Endodermal cell (in vitro differentiated cells): ENCODE data around the gene CCDC88C. TPM values are rescaled to one million over a fixed set of nuclear protein-coding genes. Genes with fewer than 3 reads are reported as not detected.

ENCODE experiments used
- DNase-seq: peaks from one replicate; pipeline ENCODE4 v3.0.0-alpha.2; 2017
- H3K27ac ChIP-seq: 2 replicates; pipeline ENCODE4 v1.5.1; 2013; ENCODE audit warnings: mild to moderate bottlenecking, low read depth, low read length, moderate library complexity
- H3K27me3 ChIP-seq: 2 replicates; pipeline ENCODE4 v1.6.1; 2013; ENCODE audit warnings: mild to moderate bottlenecking, low read length, moderate library complexity; ENCODE audit not compliant: insufficient read depth, control insufficient read depth, poor library complexity, severe bottlenecking
- H3K36me3 ChIP-seq: 2 replicates; pipeline ENCODE4 v1.7.0; 2013; ENCODE audit warnings: mild to moderate bottlenecking, low read length, moderate library complexity; ENCODE audit not compliant: control insufficient read depth, insufficient read depth
- H3K4me1 ChIP-seq: one replicate; pipeline ENCODE4 v1.7.0; 2013; ENCODE audit warnings: low read length; ENCODE audit not compliant: control insufficient read depth, insufficient read depth
- H3K4me3 ChIP-seq: 2 replicates; pipeline ENCODE4 v1.5.1; 2013; ENCODE audit warnings: mild to moderate bottlenecking, low read length, moderate library complexity
- H3K9ac ChIP-seq: 2 replicates; pipeline ENCODE4 v1.6.1; 2013; ENCODE audit warnings: mild to moderate bottlenecking, low read length, moderate library complexity; ENCODE audit not compliant: poor library complexity, severe bottlenecking; ENCODE audit errors: extremely low read depth
- H3K9me3 ChIP-seq: 2 replicates; pipeline ENCODE4 v1.6.1; 2013; ENCODE audit warnings: mild to moderate bottlenecking, low read length, moderate library complexity; ENCODE audit not compliant: control insufficient read depth
- H3K27ac Mint-ChIP-seq: 2 replicates; pipeline ENCODE4 v1.8.0; 2020; ENCODE audit warnings: mixed read lengths
- H3K27me3 Mint-ChIP-seq: 2 replicates; pipeline ENCODE4 v1.8.0; 2021; ENCODE audit warnings: mild to moderate bottlenecking, mixed read lengths; ENCODE audit not compliant: insufficient read depth
- H3K36me3 Mint-ChIP-seq: 2 replicates; pipeline ENCODE4 v1.8.0; 2020; ENCODE audit warnings: low read depth, mixed read lengths
- H3K4me1 Mint-ChIP-seq: 2 replicates; pipeline ENCODE4 v1.8.0; 2020; ENCODE audit warnings: mixed read lengths
- H3K4me3 Mint-ChIP-seq: 2 replicates; pipeline ENCODE4 v1.8.0; 2020; ENCODE audit warnings: mild to moderate bottlenecking, moderate library complexity, mixed read lengths
- H3K9me3 Mint-ChIP-seq: 2 replicates; pipeline ENCODE4 v1.8.0; 2020; ENCODE audit warnings: mild to moderate bottlenecking, mixed read lengths
- WGBS, 2 experiments: methylation state at CpG; one replicate each; pipeline versions ENCODE4 v1.1.5 to v1.1.7; 2013; ENCODE audit warnings: missing lambda C conversion rate in 2 of 2, mixed read lengths in 1 of 2; ENCODE audit not compliant: insufficient coverage in 1 of 2, insufficient read length in 1 of 2; 5-methylcytosine and 5-hydroxymethylcytosine counted together
- total RNA-seq, 2 donors: library from RNA; stranded (reverse); fragmentation: NEBNext Ultra II Directional in 1 of 2; extraction: Animal tissue kit (Norgen Biotek cat#: 25700) in 1 of 2; gene quantifications; 2 replicates in 1 of 2; 3 replicates in 1 of 2; pipeline ENCODE4 v1.2.1, GENCODE V29; 2021
- TF ChIP-seq, protein P1 (sequence below): fragments of 200-600 bp; sonication (generic); conservative IDR thresholded peaks from 2 replicates; pipeline ENCODE4 v1.5.0; 2021; ENCODE audit warnings: antibody characterized with exemption, mild to moderate bottlenecking

The CCDC88C gene
- total RNA-seq, 2 donors from 2014 or later = 50.0 to 50.5 TPM

DNA sequence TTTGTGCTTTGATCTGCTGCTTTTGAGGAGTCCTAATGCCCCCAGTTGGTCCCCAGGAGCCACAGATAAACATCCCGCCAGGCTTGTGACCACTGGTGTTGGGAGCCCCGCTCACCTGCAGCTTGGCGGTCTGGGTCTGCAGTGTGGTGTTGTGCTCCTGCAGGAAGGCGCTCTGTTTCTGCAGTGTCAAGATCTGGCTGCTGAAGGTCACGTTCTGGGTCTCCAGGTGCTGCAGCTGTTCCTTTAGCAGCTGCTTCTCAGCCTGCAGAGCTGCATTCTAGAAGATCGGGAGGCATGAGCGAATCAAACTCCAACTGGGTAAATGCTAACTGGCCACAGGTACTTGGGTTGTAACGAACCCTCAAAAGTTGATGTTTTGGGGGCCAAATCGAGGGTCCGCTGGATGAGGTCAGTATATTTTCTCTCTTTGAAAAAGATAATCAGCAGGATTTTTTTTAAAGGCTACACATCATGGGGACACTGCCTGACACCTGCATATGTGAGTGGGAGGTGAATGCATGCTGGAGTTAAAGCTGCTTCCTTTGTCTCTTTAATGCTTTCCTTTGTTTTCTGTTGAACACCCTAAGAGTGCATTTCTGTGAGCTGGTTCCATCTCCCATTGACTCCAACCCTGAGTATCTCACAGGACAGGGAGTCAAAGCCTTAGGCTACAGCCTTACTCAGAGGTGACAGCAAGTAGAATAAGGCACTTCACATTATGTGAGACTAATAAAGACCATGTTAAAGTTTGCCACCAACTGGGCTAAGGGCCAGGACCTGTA lies 111.8 kb downstream of the CCDC88C start:
- WGBS, 2 experiments = 88% methylated on average over 10 of the region's 10 CpGs
- peak; percentile 67 for DNase-seq
- Histone ChIP-seq H3K36me3 (peaks cover 44% of the 10 kb centered on the region), H3K4me1 (peaks cover 4% of the 10 kb centered on the region), H3K9ac (no peak overlapping the region), H3K4me3 (no peak overlapping the region), H3K9me3 (no peaks in the 10 kb centered on the region), H3K27me3 (no peaks in the 10 kb centered on the region), H3K27ac (no peak overlapping the region)
- Mint-ChIP-seq H3K4me3 (no peak overlapping the region), H3K36me3 (peaks cover 77% of the 10 kb centered on the region), H3K27ac (peak overlapping the region; percentile 74), H3K4me1 (peaks cover 16% of the 10 kb centered on the region), H3K27me3 (no peaks in the 10 kb centered on the region), H3K9me3 (no peaks in the 10 kb centered on the region)
- TF ChIP-seq, protein P1, sequence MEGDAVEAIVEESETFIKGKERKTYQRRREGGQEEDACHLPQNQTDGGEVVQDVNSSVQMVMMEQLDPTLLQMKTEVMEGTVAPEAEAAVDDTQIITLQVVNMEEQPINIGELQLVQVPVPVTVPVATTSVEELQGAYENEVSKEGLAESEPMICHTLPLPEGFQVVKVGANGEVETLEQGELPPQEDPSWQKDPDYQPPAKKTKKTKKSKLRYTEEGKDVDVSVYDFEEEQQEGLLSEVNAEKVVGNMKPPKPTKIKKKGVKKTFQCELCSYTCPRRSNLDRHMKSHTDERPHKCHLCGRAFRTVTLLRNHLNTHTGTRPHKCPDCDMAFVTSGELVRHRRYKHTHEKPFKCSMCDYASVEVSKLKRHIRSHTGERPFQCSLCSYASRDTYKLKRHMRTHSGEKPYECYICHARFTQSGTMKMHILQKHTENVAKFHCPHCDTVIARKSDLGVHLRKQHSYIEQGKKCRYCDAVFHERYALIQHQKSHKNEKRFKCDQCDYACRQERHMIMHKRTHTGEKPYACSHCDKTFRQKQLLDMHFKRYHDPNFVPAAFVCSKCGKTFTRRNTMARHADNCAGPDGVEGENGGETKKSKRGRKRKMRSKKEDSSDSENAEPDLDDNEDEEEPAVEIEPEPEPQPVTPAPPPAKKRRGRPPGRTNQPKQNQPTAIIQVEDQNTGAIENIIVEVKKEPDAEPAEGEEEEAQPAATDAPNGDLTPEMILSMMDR = no peak

DNA sequence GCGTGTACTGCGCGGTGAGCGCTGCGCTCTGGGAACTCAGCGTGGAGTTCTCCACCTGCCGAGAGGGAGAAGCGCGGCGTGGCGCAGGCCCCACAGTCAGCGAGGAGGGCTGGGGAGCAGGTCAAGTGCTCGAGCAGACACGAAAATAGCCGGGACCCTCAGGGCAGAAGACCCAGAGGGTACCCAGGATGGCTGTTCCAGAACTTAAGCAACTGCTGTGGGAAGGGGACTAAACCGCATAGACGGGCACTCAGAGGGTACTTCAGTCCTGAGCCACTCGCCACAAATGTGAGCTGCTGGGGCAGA lies 113.7 kb downstream of the CCDC88C start:
- TF ChIP-seq, protein P1 = no peak
- Mint-ChIP-seq H3K9me3 (no peaks in the 10 kb centered on the region), H3K27ac (peak overlapping the region; percentile 55), H3K36me3 (peaks cover 74% of the 10 kb centered on the region), H3K27me3 (no peaks in the 10 kb centered on the region), H3K4me3 (no peak overlapping the region), H3K4me1 (peaks cover 23% of the 10 kb centered on the region)
- Histone ChIP-seq H3K36me3 (peaks cover 52% of the 10 kb centered on the region), H3K9me3 (no peaks in the 10 kb centered on the region), H3K27ac (no peak overlapping the region), H3K9ac (no peak overlapping the region), H3K27me3 (no peaks in the 10 kb centered on the region), H3K4me3 (no peak overlapping the region), H3K4me1 (peaks cover 10% of the 10 kb centered on the region)
- no peak for DNase-seq
- WGBS, 2 experiments = 94 to 95% methylated on average over 17 to 18 of the region's 18 CpGs

DNA sequence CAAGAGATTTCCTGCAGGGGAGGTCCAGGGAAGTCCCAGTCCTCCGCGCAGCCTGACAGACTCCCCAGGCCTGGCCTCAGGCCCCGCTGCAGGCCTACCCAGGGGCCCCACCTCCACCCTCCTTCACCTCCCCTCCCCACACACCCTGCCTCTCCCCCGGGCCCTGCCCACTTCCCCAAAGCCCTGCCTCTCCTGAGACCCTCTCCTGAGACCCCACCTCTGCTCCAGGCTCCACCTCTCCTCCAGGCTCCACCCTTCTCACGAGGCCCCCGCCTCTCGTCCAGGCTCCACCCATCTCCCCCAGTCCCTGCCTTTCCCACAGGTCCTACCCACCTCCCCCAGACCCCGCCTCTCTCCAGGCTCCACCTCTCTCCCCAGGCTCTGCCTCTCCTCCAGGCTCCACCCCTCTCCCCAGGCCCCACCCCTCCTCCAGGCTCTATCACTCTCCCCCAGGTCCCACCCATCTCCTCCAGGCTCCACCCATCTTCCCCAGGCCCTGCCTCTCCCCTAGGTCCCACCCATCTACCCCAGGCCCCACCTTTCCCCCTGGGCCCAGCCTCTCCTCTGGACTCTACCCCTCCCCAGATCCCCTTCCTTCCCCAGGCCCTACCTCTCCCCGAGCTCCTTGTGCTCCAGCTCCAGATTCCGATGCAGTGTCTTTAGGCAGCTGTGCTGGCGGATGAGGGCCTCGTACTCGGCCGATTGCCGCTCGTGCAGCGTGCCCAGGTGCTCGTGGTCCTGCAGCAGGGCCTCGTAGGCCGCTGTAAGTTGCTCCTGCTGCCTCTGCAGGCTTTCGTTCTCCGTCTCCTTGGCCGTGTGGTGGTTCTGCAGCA lies 114.3 kb downstream of the CCDC88C start:
- H3K27ac ChIP-seq = peak overlapping the region; percentile 17
- H3K36me3 Mint-ChIP-seq = peaks cover 74% of the 10 kb centered on the region
- H3K9me3 Mint-ChIP-seq = no peaks in the 10 kb centered on the region
- H3K4me3 ChIP-seq = no peak overlapping the region
- H3K27me3 Mint-ChIP-seq = no peaks in the 10 kb centered on the region
- H3K9ac ChIP-seq = no peak overlapping the region
- H3K4me1 ChIP-seq = peaks cover 10% of the 10 kb centered on the region
- H3K4me1 Mint-ChIP-seq = peaks cover 23% of the 10 kb centered on the region
- 73 to 89% methylated on average over 16 to 23 of the region's 23 CpGs for WGBS, 2 experiments
- peaks cover 47% of the 10 kb centered on the region for H3K36me3 ChIP-seq
- peak; percentile 100 for DNase-seq
- TF ChIP-seq, protein P1 = no peak
- no peaks in the 10 kb centered on the region for H3K27me3 ChIP-seq
- no peak overlapping the region for H3K4me3 Mint-ChIP-seq
- no peaks in the 10 kb centered on the region for H3K9me3 ChIP-seq
- peak overlapping the region; percentile 55 for H3K27ac Mint-ChIP-seq
